SHP77 treated with DMSO at 0.1 percent for 48 hours (cell line): ENCODE results near the gene FARP1.

Experiments used
- DNase-seq: peaks from one replicate; lab custom pipeline; 2025; lab: John Stamatoyannopoulos, UW

FARP1 gene

DNA sequence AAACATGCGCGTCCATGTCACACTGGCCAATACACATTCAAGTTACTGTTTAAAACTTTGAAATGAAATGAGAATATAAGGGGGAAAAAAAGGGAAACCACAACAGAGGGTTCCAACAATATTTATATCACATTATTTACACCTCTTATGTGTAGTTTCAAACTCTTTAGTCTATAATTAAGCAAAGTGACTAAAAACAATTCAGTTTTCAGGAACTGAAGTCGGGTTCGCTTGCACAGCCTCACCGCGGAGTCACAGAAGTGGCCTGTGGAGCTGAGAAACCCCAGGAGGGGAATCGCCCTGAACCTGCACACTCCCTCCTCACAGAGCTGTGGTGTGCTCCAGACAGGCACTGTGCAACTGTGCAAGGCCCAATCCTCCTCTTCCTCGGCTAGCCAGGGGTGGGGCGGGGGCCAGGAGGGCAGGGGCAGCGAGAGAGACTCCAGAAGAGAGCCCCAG is 358.1 kb downstream of the FARP1 start:
- DNase-seq, result no peak

DNA sequence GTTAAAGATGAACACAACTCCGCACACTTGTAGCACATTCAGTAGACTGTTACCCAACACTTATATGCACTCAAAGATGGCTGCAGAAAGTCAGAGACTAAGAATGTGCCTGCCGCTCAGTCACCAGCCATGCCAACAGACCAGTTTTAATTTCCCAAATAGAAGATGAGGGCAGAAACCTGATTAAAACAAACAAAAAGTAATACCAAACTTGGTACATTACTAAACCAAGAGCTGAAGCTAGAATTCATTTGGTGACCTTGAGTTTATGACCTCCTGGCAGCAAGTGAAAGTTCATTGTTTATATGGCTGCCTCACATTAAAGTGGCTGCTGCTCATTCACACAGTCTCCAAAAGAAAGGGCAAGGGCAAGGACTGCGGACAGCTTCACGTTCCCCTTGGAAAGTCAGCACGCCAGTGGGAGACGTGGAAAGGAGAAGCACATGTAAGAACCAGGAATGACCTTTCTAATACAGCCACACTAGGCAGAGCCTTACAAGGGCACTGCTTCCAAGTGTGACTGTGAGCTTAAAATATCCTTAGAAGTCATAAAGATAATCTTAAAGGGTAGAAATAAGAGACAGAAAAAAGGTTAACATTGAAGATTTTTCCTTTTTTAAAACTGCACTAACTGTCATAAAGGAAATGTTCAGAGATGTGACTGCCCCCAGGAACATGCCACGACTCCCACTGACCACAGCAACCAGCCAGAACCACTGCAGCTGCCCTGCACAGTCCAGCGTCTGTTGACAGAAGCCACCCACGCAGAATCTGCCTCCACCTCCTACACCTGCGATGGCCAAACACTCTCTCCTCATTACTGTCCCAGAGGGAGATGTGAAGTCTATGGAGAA is 360.5 kb downstream of the FARP1 start:
- no peak for DNase-seq

DNA sequence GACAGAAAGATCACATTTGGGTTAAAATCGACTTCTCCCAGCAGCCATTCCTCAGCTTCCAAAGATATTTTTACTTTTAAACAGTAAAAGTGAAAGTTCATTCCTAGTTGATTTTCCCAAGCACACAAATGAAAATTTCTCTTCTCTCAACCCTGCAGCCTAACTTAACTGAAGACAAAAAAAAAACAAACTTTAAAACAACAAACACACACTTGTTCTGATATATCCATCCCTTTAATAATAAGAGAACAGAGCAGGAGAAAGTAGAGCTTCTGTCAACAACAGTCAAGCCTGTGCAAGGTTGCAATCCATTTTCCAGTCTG is 361.1 kb downstream of the FARP1 start:
- DNase-seq, result no peak

DNA sequence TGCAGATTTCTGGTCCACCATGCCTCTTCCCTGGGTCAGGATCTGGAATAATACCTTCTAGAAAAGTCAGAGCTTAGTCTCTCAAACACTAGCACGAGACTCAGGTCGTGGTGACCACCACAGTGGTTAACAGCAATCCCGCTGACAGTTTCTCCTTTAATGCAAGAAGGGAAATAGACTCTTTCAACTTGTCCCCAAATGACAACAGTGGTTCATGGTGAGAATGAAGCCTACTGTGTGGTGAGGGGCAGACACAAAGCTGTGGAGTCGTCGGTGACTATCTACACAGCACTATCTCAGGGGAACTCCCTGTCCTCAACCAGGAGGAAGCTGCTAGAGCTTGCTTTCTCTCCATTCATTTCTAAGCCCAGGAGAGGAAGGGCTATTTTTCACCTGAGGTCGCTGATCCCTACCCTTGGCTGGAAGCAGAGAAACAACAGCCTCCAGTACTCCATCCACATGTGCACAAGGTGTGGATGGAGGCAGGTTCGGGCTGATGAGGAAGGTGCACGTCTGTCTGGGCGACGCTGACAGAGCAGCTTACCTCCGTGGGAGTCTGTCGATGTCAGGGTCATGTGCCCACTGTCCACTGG is 361.6 kb downstream of the FARP1 start:
- DNase-seq, result no peak
